ENCODE measurements around the gene ETV3. TPM values are rescaled to one million over a fixed set of nuclear protein-coding genes. Genes with fewer than 3 reads are reported as not detected.

The ETV3 gene
- total and polyA plus RNA-seq, 2 donors from 2014 or later = 3.5 to 24.8 TPM

DNA sequence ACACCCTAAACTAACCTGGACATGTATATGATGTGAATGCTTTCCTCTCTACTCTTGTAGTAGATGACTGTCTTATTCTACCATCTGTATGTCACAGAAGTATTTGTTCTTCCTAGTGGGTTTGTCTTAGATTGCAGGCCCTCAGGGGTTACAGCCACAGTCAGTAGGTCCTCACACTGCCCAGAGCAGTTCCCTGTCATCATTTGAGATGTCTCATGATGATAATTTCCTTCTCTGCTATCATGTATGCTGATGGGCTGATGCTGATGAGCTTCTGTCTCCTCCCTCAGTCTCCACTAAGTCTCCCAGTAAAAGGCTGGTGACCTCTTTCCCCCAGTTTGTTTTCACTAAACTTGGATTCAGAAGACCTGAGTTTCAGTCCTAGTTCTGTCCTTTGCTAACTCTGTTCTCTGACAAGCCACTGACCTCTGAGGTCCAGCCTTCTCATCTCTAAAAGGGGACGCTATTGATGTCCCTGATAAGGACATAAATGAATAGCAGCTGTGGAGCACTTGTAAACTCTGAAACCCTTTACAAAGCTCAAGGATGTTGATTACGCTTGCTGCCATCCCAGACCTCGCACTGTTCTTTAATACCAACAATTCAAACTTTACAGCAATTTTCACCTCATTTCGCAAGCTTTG is 3.1 kb upstream of the ETV3 start:
- Histone ChIP-seq H3K4me1 (ENCODE audit: control insufficient read depth in 2 of 3, insufficient read depth in 2 of 3, low read depth in 1 of 3, low read length in 3 of 3) (peaks cover 0 to 10% (median 5%) of the 10 kb centered on the region in 3 donors), H3K9me3 (ENCODE audit: control insufficient read depth in 2 of 3, insufficient read depth in 1 of 3, low read length in 3 of 3) (no peaks in the 10 kb centered on the region), H3K27ac (ENCODE audit: low read depth in 2 of 2, low read length in 2 of 2) (no peak overlapping the region), H3K27me3 (ENCODE audit: control insufficient read depth, insufficient read depth, low read length) (no peaks in the 10 kb centered on the region), H3K9ac (ENCODE audit: low read length in 3 of 3) (no peak overlapping the region), H3K4me3 (ENCODE audit: low read length in 3 of 3) (no peak overlapping the region), H3K36me3 (ENCODE audit: control insufficient read depth in 2 of 3, insufficient read depth in 3 of 3, low read length in 3 of 3) (no peaks in the 10 kb centered on the region)
- no peak for DNase-seq
- TF ChIP-seq CTCF (IDR thresholded peaks at IDR 0.05; ENCODE audit: borderline replicate concordance, extremely low read depth, insufficient read depth) = no peak
- no peak for FAIRE-seq
- intact Hi-C loops (cut with DNase I) = no loop called here

- Histone ChIP-seq H3K9me3 (ENCODE audit: control insufficient read depth in 2 of 3, insufficient read depth in 1 of 3, low read length in 3 of 3) (no peaks in the 10 kb centered on the region), H3K9ac (ENCODE audit: low read length in 3 of 3) (no peak overlapping the region), H3K27me3 (ENCODE audit: control insufficient read depth, insufficient read depth, low read length) (no peaks in the 10 kb centered on the region), H3K27ac (ENCODE audit: low read depth in 2 of 2, low read length in 2 of 2) (no peak overlapping the region), H3K4me3 (ENCODE audit: low read length in 3 of 3) (no peak overlapping the region), H3K4me1 (ENCODE audit: control insufficient read depth in 2 of 3, insufficient read depth in 2 of 3, low read depth in 1 of 3, low read length in 3 of 3) (peaks cover 0 to 18% (median 10%) of the 10 kb centered on the region in 3 donors), H3K36me3 (ENCODE audit: control insufficient read depth in 2 of 3, insufficient read depth in 3 of 3, low read length in 3 of 3) (peaks cover 7 to 9% (median 7%) of the 10 kb centered on the region in 3 donors)
- no peak for TF ChIP-seq CTCF (IDR thresholded peaks at IDR 0.05; ENCODE audit: borderline replicate concordance, extremely low read depth, insufficient read depth)
- intact Hi-C loops (cut with DNase I) = no loop called here
- DNase-seq (no peak), FAIRE-seq (no peak)
Measured at GRCh38 chr1:157140063-157140588, 1.9 kb upstream of the ETV3 start.

GRCh38 chr1:157139052-157139715 is 989 bp upstream of the ETV3 start:
- intact Hi-C loops (cut with DNase I) = no loop called here
- TF ChIP-seq CTCF (IDR thresholded peaks at IDR 0.05; ENCODE audit: borderline replicate concordance, extremely low read depth, insufficient read depth) = no peak
- Histone ChIP-seq H3K27ac (ENCODE audit: low read depth in 2 of 2, low read length in 2 of 2) (peak overlapping the region; percentile 96 to 98), H3K36me3 (ENCODE audit: control insufficient read depth in 2 of 3, insufficient read depth in 3 of 3, low read length in 3 of 3) (peaks cover 8 to 18% (median 16%) of the 10 kb centered on the region in 3 donors), H3K27me3 (ENCODE audit: control insufficient read depth, insufficient read depth, low read length) (no peaks in the 10 kb centered on the region), H3K9ac (ENCODE audit: low read length in 3 of 3) (peak overlapping the region; percentile 24 to 84 (median 73)), H3K9me3 (ENCODE audit: control insufficient read depth in 2 of 3, insufficient read depth in 1 of 3, low read length in 3 of 3) (no peaks in the 10 kb centered on the region), H3K4me1 (ENCODE audit: control insufficient read depth in 2 of 3, insufficient read depth in 2 of 3, low read depth in 1 of 3, low read length in 3 of 3) (peaks cover 0 to 18% (median 10%) of the 10 kb centered on the region in 3 donors), H3K4me3 (ENCODE audit: low read length in 3 of 3) (peak overlapping the region; percentile 21 to 88 (median 87))
- no peak for DNase-seq
- no peak for FAIRE-seq
